ENCODE measurements around the gene SPATA21. TPM values are rescaled to one million over a fixed set of nuclear protein-coding genes. Genes with fewer than 3 reads are reported as not detected.

SPATA21 gene
- total and polyA plus RNA-seq, 10 of the 15 experiments (the other 5 are each of a cell fraction or from before 2014, with no cell fraction given) = 0.05 to 1.1 (median 0.24) TPM; not detected in 1

DNA sequence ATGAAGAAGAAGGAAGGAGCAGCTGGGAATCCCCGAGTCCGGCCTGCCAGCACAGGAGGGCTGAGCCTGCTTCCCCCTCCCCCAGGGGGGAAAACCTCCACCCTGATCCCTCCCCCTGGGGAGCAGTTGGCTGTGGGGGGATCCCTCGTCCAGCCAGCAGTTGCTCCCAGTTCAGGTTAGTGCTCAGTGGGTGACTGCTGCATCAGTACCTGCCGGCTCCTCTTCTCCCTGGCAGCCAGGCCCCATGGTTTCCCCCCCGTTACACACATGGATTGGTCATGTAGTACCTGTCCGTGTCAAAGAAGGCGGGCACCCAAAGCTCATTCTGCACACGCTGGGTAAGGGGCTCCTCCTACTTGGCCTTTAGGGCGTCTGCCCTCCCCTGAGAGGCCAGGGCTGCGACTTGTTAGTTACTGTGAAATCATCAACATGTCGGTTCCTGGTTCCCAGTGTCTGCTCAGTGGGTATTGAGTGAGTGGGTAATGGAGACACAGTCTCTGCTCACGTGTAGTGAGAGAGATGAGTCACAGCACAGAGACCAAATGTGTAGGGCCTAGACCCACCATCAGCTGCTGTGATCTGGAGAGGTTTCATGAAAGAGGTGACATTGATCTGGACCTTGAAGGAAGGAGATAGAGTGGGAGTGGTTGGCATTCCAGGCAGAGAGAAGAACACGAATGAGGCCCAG lies 14.8 kb upstream of the SPATA21 start:
- ChIA-PET POLR2A (interaction anchor here (0.6 to 1.1 kb wide), 3 partner anchors 18 to 286 kb away, joined by 3 read pairs; no protein-coding TSS in a partner anchor), CTCF (interaction anchor here (0.6 to 6.1 kb wide), 6 partner anchors 11 to 89 kb away, joined by 3 to 50 read pairs (median 3); partner anchors contain the start of gene NECAP2), SMC1A (ENCODE audit: uncharacterized antibody, unreplicated experiment) (interaction anchor here (0.9 to 4.0 kb wide), 4 partner anchors 11 to 83 kb away, joined by 3 to 30 read pairs (median 8); partner anchors contain the start of gene NECAP2), RAD21 (ENCODE audit: unreplicated experiment) (interaction anchor here (1.0 to 2.0 kb wide), 4 partner anchors 10 to 83 kb away, joined by 3 to 9 read pairs (median 6); partner anchors contain the start of gene NECAP2)
- peak overlapping the region; percentile 38 for H2AFZ ChIP-seq (ENCODE audit: control insufficient read depth, low read depth, low read length)
- peak overlapping the region; percentile 80 for H3K27ac ChIP-seq (ENCODE audit: control insufficient read depth, insufficient read depth)
- FAIRE-seq = peak; percentile 47
- intact Hi-C loops (cut with micrococcal nuclease; ENCODE audit: unreplicated experiment) (no loop called here), in situ Hi-C loops (cut with MboI) (no loop called here)
- no peaks in the 10 kb centered on the region for H3K27me3 ChIP-seq (replicated peaks in 1 of 2; ENCODE audit: control insufficient read depth in 2 of 2, insufficient read depth in 2 of 2, low read length in 1 of 2)
- BruUV-seq (replicated peaks) = no TSS peak
- ATAC-seq = peak; percentile 76
- peaks cover 28% of the 10 kb centered on the region for H3K4me1 ChIP-seq (ENCODE audit: control insufficient read depth, insufficient read depth, low read length)
- H3K79me2 ChIP-seq (ENCODE audit: control insufficient read depth, insufficient read depth, low read length) = peaks cover 13% of the 10 kb centered on the region
- H3K9ac ChIP-seq (ENCODE audit: control insufficient read depth, insufficient read depth, low read length) = peak overlapping the region; percentile 39
- peak overlapping the region; percentile 78 for H3K4me2 ChIP-seq (ENCODE audit: control insufficient read depth, insufficient read depth)
- peaks cover 24 to 39% of the 10 kb centered on the region in 2 experiments for H3K36me3 ChIP-seq (ENCODE audit: control insufficient read depth in 2 of 2, insufficient read depth in 2 of 2, low read length in 1 of 2)
- H4K20me1 ChIP-seq (ENCODE audit: control insufficient read depth, insufficient read depth) = no peaks in the 10 kb centered on the region
- H3K9me3 ChIP-seq (replicated peaks; ENCODE audit: control insufficient read depth, insufficient read depth, low read length) = no peaks in the 10 kb centered on the region
- WGBS (ENCODE audit: insufficient coverage, insufficient replicate concordance, low lambda C conversion rate, missing lambda C conversion rate) = 20% methylated on average over 13 of the region's 13 CpGs
- no peak for DNase-seq (ENCODE audit: low read depth, low spot score)
- H3K4me3 ChIP-seq = peak overlapping the region; percentile 39; the same call in 1 of the 2 replicates
- peak; percentile 62 for TF ChIP-seq MEF2B (IDR thresholded peaks at IDR 0.05; ENCODE audit: partially characterized antibody, poor library complexity, severe bottlenecking)
- peak; percentile 48; the same call in 1 of the 2 replicates for TF ChIP-seq MTA3 (IDR thresholded peaks at IDR 0.05; ENCODE audit: borderline replicate concordance, low read length)
- no peak for TF ChIP-seq SRF (IDR thresholded peaks at IDR 0.05; ENCODE audit: low read depth in 2 of 2, low read length in 2 of 2)
- TF ChIP-seq, protein P1, sequence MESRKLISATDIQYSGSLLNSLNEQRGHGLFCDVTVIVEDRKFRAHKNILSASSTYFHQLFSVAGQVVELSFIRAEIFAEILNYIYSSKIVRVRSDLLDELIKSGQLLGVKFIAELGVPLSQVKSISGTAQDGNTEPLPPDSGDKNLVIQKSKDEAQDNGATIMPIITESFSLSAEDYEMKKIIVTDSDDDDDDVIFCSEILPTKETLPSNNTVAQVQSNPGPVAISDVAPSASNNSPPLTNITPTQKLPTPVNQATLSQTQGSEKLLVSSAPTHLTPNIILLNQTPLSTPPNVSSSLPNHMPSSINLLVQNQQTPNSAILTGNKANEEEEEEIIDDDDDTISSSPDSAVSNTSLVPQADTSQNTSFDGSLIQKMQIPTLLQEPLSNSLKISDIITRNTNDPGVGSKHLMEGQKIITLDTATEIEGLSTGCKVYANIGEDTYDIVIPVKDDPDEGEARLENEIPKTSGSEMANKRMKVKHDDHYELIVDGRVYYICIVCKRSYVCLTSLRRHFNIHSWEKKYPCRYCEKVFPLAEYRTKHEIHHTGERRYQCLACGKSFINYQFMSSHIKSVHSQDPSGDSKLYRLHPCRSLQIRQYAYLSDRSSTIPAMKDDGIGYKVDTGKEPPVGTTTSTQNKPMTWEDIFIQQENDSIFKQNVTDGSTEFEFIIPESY (IDR thresholded peaks at IDR 0.05) = no peak
- TF ChIP-seq CBX3 (IDR thresholded peaks at IDR 0.05; ENCODE audit: borderline replicate concordance, low read depth) = no peak
- no peak for TF ChIP-seq MEF2A (IDR thresholded peaks at IDR 0.05; ENCODE audit: insufficient read depth, low read depth, low read length)
- TF ChIP-seq, protein P2, sequence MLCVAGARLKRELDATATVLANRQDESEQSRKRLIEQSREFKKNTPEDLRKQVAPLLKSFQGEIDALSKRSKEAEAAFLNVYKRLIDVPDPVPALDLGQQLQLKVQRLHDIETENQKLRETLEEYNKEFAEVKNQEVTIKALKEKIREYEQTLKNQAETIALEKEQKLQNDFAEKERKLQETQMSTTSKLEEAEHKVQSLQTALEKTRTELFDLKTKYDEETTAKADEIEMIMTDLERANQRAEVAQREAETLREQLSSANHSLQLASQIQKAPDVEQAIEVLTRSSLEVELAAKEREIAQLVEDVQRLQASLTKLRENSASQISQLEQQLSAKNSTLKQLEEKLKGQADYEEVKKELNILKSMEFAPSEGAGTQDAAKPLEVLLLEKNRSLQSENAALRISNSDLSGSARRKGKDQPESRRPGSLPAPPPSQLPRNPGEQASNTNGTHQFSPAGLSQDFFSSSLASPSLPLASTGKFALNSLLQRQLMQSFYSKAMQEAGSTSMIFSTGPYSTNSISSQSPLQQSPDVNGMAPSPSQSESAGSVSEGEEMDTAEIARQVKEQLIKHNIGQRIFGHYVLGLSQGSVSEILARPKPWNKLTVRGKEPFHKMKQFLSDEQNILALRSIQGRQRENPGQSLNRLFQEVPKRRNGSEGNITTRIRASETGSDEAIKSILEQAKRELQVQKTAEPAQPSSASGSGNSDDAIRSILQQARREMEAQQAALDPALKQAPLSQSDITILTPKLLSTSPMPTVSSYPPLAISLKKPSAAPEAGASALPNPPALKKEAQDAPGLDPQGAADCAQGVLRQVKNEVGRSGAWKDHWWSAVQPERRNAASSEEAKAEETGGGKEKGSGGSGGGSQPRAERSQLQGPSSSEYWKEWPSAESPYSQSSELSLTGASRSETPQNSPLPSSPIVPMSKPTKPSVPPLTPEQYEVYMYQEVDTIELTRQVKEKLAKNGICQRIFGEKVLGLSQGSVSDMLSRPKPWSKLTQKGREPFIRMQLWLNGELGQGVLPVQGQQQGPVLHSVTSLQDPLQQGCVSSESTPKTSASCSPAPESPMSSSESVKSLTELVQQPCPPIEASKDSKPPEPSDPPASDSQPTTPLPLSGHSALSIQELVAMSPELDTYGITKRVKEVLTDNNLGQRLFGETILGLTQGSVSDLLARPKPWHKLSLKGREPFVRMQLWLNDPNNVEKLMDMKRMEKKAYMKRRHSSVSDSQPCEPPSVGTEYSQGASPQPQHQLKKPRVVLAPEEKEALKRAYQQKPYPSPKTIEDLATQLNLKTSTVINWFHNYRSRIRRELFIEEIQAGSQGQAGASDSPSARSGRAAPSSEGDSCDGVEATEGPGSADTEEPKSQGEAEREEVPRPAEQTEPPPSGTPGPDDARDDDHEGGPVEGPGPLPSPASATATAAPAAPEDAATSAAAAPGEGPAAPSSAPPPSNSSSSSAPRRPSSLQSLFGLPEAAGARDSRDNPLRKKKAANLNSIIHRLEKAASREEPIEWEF (IDR thresholded peaks at IDR 0.05; ENCODE audit: insufficient replicate concordance, low read depth, low read length) = no peak
- peak; percentile 73 for TF ChIP-seq IKZF1 (conservative IDR thresholded peaks at IDR 0.05)
- no peak for TF ChIP-seq ZNF622 (IDR thresholded peaks at IDR 0.05)
- TF ChIP-seq, protein P3, sequence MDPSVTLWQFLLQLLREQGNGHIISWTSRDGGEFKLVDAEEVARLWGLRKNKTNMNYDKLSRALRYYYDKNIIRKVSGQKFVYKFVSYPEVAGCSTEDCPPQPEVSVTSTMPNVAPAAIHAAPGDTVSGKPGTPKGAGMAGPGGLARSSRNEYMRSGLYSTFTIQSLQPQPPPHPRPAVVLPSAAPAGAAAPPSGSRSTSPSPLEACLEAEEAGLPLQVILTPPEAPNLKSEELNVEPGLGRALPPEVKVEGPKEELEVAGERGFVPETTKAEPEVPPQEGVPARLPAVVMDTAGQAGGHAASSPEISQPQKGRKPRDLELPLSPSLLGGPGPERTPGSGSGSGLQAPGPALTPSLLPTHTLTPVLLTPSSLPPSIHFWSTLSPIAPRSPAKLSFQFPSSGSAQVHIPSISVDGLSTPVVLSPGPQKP (IDR thresholded peaks at IDR 0.05; ENCODE audit: low read depth, low read length) = no peak
- no peak for TF ChIP-seq ASH2L (IDR thresholded peaks at IDR 0.05; ENCODE audit: borderline replicate concordance, low read depth)
- no peak for TF ChIP-seq RAD51 (IDR thresholded peaks at IDR 0.05)
- TF ChIP-seq TBL1XR1 (IDR thresholded peaks at IDR 0.05; ENCODE audit: low read depth, low read length) = 0 out of 2 replicates have a peak, but pooled peaks have one; percentile 19
- peak; percentile 39; the same call in 1 of the 2 replicates for TF ChIP-seq ATF7 (IDR thresholded peaks at IDR 0.05; ENCODE audit: low read depth)
- peak; percentile 28 to 39; a peak in 1 of 4 replicates for TF ChIP-seq IKZF2 (IDR thresholded peaks at IDR 0.05)

Measured in GM12878 (cell line).